Central memory CD4-positive, alpha-beta T cell (primary cell): ENCODE results near the gene SULT1C2.
"Not testable (repeated sequence)": the region's sequence is repeated elsewhere in the genome, so short reads cannot be mapped to it uniquely, and the experiment has no call there.

Source experiments
- DNase-seq: peaks from one replicate; pipeline ENCODE4 v3.0.0; 2022

The SULT1C2 gene

GRCh38 chr2:108355906-108356734 lies 67.4 kb downstream of the SULT1C2 start:
- DNase-seq: no peak

GRCh38 chr2:108359336-108359735 lies 70.6 kb downstream of the SULT1C2 start:
- not testable (repeated sequence) for DNase-seq
